Lung (tissue), 12 donors: Measurements from ENCODE around the gene IQUB. TPM values are rescaled to one million over a fixed set of nuclear protein-coding genes. Genes with fewer than 3 reads are reported as not detected.
"Not testable (repeated sequence)": the region's sequence is repeated elsewhere in the genome, so short reads cannot be mapped to it uniquely, and the experiment has no call there.

Experiments
- ATAC-seq: fragments of 200-7000 bp; cut with Tn5 transposase; one replicate; pipeline ENCODE4 v1.9.1; 2020; ENCODE audit warnings: moderate number of reproducible peaks; ENCODE audit not compliant: insufficient read depth, low FRiP score
- DNase-seq, 3 donors: peaks; one replicate each; pipeline ENCODE4 v3.0.0-alpha.2; 2013 to 2017
- H3K27ac ChIP-seq, 2 donors: one replicate each; pipeline ENCODE4 v1.5.1; 2013; ENCODE audit warnings: mild to moderate bottlenecking in 2 of 2, moderate library complexity in 2 of 2, control low read depth in 1 of 2, inconsistent platforms in 1 of 2, low read depth in 1 of 2, low read length in 1 of 2
- H3K27me3 ChIP-seq, 3 donors: one replicate each; pipeline ENCODE4 v1.5.1; 2013; ENCODE audit warnings: low read length in 2 of 3; ENCODE audit not compliant: control insufficient read depth in 3 of 3, insufficient read depth in 3 of 3
- H3K36me3 ChIP-seq, 4 donors: one replicate each; pipeline ENCODE4 v1.5.1; 2013; ENCODE audit warnings: low read length in 4 of 4, mild to moderate bottlenecking in 1 of 4, moderate library complexity in 1 of 4; ENCODE audit not compliant: control insufficient read depth in 4 of 4, insufficient read depth in 4 of 4
- H3K4me1 ChIP-seq, 5 donors: one replicate each; pipeline ENCODE4 v1.5.1; 2013; ENCODE audit warnings: low read length in 5 of 5, mild to moderate bottlenecking in 2 of 5, moderate library complexity in 1 of 5; ENCODE audit not compliant: control insufficient read depth in 5 of 5, insufficient read depth in 5 of 5
- H3K4me3 ChIP-seq: one replicate; pipeline ENCODE4 v1.5.1; 2013; ENCODE audit warnings: mild to moderate bottlenecking, control low read depth, moderate library complexity
- H3K9ac ChIP-seq, 2 donors: one replicate each; pipeline ENCODE4 v1.5.1; 2013; ENCODE audit warnings: low read length in 2 of 2, control low read depth in 1 of 2; ENCODE audit not compliant: insufficient read depth in 1 of 2
- H3K9me3 ChIP-seq, 4 donors: one replicate each; pipeline ENCODE4 v1.5.1; 2013; ENCODE audit warnings: low read length in 3 of 4, mild to moderate bottlenecking in 1 of 4, moderate library complexity in 1 of 4; ENCODE audit not compliant: control insufficient read depth in 4 of 4, insufficient read depth in 3 of 4
- WGBS, 2 donors: extraction: QIAGEN DNeasy Blood & Tissue Kit; methylation state at CpG; one replicate each; pipeline ENCODE4 v1.1.7; 2013; 5-methylcytosine and 5-hydroxymethylcytosine counted together
- polyA plus RNA-seq, 2 donors: library from polyadenylated mRNA; stranded (reverse); fragments of 200-250 nt; gene quantifications; one replicate each; pipeline ENCODE4 v1.2.1, GENCODE V29; 2013
- total RNA-seq, 2 donors: library from RNA; depleted of rRNA in 1 of 2; stranded (reverse); fragments of >200 nt in 1 of 2; gene quantifications; one replicate each; pipeline ENCODE4 v1.2.1, GENCODE V29; 2014 to 2021
- TF ChIP-seq, protein P1 (sequence below): IDR thresholded peaks from 2 replicates; pipeline ENCODE4 v1.5.1; 2012; ENCODE audit warnings: mild to moderate bottlenecking; ENCODE audit errors: control extremely low read depth, extremely low read depth
- donor health status: control.
- donor health status: control.
- donor health status: Bipolar disorder and iron deficiency.
- donor health status: healthy.
- donor health status: DM: yes; HTN: yes; CAD: no.

Gene IQUB
- total and polyA plus RNA-seq, 4 donors, result 1.0 to 17.4 (median 3.2) TPM

DNA sequence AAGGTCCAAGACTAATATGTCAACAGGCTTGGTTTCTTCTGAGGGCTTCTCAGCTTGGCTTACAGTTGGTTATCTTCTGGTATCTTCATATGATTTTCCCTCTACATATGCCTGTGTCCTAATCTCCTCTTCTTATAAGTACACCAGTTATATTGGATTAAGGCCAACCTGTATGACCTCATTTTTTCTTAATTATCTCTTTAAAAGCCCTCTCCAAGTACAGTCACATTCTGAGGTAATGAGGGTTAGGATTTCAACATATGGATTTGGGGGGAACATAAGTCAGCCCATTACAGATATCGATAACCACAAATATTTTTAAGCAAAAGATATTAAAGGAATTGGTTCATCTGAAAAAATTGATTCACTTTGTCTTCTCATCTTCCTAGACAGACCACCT lies 49.2 kb downstream of the IQUB start:
- H3K4me3 ChIP-seq, result no peak overlapping the region
- WGBS, 2 donors, result 91 to 96% methylated on average over 1 of the region's 1 CpG
- TF ChIP-seq, protein P1, sequence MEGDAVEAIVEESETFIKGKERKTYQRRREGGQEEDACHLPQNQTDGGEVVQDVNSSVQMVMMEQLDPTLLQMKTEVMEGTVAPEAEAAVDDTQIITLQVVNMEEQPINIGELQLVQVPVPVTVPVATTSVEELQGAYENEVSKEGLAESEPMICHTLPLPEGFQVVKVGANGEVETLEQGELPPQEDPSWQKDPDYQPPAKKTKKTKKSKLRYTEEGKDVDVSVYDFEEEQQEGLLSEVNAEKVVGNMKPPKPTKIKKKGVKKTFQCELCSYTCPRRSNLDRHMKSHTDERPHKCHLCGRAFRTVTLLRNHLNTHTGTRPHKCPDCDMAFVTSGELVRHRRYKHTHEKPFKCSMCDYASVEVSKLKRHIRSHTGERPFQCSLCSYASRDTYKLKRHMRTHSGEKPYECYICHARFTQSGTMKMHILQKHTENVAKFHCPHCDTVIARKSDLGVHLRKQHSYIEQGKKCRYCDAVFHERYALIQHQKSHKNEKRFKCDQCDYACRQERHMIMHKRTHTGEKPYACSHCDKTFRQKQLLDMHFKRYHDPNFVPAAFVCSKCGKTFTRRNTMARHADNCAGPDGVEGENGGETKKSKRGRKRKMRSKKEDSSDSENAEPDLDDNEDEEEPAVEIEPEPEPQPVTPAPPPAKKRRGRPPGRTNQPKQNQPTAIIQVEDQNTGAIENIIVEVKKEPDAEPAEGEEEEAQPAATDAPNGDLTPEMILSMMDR, result no peak

DNA sequence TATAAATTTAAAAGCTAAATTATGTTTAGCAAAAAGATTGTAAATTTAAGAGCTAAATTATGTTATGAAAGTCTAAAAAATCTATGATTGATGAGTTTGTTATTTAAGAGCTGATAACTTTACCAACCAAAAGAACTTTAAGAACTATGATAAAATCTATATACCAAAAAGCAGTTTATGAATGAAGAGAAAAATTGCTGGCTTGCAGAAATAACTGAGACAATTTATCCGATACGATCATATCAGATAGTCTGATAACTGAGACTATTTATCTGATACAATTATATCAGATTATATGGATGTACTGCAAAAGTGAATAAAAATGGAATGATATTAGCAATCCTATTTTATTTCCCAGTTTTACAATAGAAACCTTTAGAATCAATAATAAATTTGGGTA lies 50.2 kb downstream of the IQUB start:
- 94 to 98% methylated on average over 2 of the region's 2 CpGs for WGBS, 2 donors

More for the DNA sequence above, 49.2 kb downstream of the IQUB start:
- Histone ChIP-seq H3K9ac (no peak overlapping the region), H3K27me3 (no peaks in the 10 kb centered on the region), H3K27ac (no peak overlapping the region), H3K36me3 (no peaks in the 10 kb centered on the region), H3K4me1 (no peaks in the 10 kb centered on the region), H3K9me3 (no peaks in the 10 kb centered on the region)
- ATAC-seq, result no peak
- no peak for DNase-seq

DNA sequence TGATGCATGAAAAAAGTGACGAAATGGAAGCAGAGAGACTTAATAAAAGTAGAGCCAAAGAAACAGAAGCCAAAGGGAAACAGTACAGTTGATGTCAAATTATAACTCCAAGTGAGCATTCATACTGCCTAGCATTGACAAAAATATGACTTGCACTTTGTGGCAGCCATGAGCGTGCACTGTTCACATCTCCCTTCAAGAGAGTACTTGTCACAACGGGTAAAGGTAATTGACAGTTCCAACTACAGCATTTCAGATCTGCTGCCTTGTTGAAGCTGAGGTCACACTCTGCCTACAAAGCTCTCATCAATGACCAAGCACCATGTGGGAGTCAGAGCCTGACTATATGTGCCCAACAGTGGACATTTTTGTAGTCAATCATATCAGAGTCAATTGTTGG lies 54.3 kb downstream of the IQUB start:
- Histone ChIP-seq H3K27me3 (no peaks in the 10 kb centered on the region), H3K4me3 (no peak overlapping the region), H3K36me3 (no peaks in the 10 kb centered on the region), H3K4me1 (no peaks in the 10 kb centered on the region), H3K9ac (no peak overlapping the region), H3K27ac (no peak overlapping the region), H3K9me3 (no peaks in the 10 kb centered on the region)
- no peak for ATAC-seq
- TF ChIP-seq, protein P1, result no peak
- WGBS, 2 donors, result 81 to 90% methylated on average over 3 of the region's 3 CpGs
- no peak for DNase-seq

More for the DNA sequence above, 50.2 kb downstream of the IQUB start:
- no peak for ATAC-seq
- no peaks in the 10 kb centered on the region for H3K27me3 ChIP-seq
- TF ChIP-seq, protein P1, result no peak
- no peak overlapping the region for H3K27ac ChIP-seq
- no peaks in the 10 kb centered on the region for H3K4me1 ChIP-seq
- H3K36me3 ChIP-seq, result no peaks in the 10 kb centered on the region
- H3K9ac ChIP-seq, result no peak overlapping the region
- H3K9me3 ChIP-seq, result no peaks in the 10 kb centered on the region
- H3K4me3 ChIP-seq, result no peak overlapping the region
- DNase-seq, result no peak

DNA sequence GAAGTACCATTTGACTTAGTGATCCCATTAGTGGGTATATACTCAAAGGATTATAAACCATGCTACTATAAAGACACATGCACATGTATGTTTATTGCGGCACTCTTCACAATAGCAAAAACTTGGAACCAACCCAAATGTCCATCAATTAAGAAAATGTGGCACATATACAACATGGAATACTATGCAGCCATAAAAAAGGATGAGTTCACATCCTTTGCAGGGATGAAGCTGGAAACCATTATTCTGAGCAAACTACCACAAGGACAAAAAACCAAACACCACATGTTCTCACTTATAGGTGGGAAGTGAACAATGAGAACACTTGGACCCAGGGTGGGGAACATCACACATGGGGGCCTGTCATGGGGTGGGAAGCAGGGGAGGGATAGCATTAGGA lies 56.3 kb downstream of the IQUB start:
- H3K27me3 ChIP-seq, H3K4me1 ChIP-seq, DNase-seq, H3K9me3 ChIP-seq, H3K36me3 ChIP-seq, H3K4me3 ChIP-seq, H3K9ac ChIP-seq, H3K27ac ChIP-seq, ATAC-seq: not testable (repeated sequence)
- 91 to 94% methylated on average over 1 of the region's 1 CpG for WGBS, 2 donors
